HUES6 (cell line): ENCODE data around the gene FFAR1.

Source experiments
- H3K27ac ChIP-seq: 2 replicates; pipeline ENCODE4 v1.7.0; 2013; ENCODE audit warnings: low read depth, mild to moderate bottlenecking, low read length, inconsistent platforms
- H3K27me3 ChIP-seq: 2 replicates; pipeline ENCODE4 v1.6.1; 2013; ENCODE audit warnings: low read length; ENCODE audit not compliant: control insufficient read depth, insufficient read depth
- H3K36me3 ChIP-seq: 2 replicates; pipeline ENCODE4 v1.6.1; 2013; ENCODE audit warnings: low read length; ENCODE audit not compliant: control insufficient read depth, insufficient read depth
- H3K4me1 ChIP-seq: 2 replicates; pipeline ENCODE4 v1.6.1; 2013; ENCODE audit warnings: low read length; ENCODE audit not compliant: control insufficient read depth, insufficient read depth
- H3K4me3 ChIP-seq: 2 replicates; pipeline ENCODE4 v1.5.1; 2013; ENCODE audit warnings: low read depth, low read length
- H3K9ac ChIP-seq: one replicate; pipeline ENCODE4 v1.6.1; 2013; ENCODE audit warnings: mild to moderate bottlenecking, low read length
- H3K9me3 ChIP-seq: 2 replicates; pipeline ENCODE4 v1.6.1; 2013; ENCODE audit warnings: low read depth, low read length; ENCODE audit not compliant: control insufficient read depth, insufficient read depth

Gene FFAR1

GRCh38 chr19:35379992-35380391 is 32.3 kb downstream of the FFAR1 start:
- no peak overlapping the region for H3K9ac ChIP-seq
- no peak overlapping the region for H3K27ac ChIP-seq
- H3K36me3 ChIP-seq = no peaks in the 10 kb centered on the region
- no peak overlapping the region for H3K4me3 ChIP-seq
- H3K27me3 ChIP-seq = no peaks in the 10 kb centered on the region
- H3K4me1 ChIP-seq = peaks cover 3% of the 10 kb centered on the region; the same call in 1 of the 2 replicates
- H3K9me3 ChIP-seq = peaks cover 30% of the 10 kb centered on the region

- no peak overlapping the region for H3K4me3 ChIP-seq
- peaks cover 34% of the 10 kb centered on the region for H3K9me3 ChIP-seq
- no peaks in the 10 kb centered on the region for H3K36me3 ChIP-seq
- H3K9ac ChIP-seq = no peak overlapping the region
- no peaks in the 10 kb centered on the region for H3K27me3 ChIP-seq
- no peak overlapping the region for H3K27ac ChIP-seq
- peaks cover 3% of the 10 kb centered on the region; the same call in 1 of the 2 replicates for H3K4me1 ChIP-seq
Measured at GRCh38 chr19:35380450-35381124, 32.9 kb downstream of the FFAR1 start.

GRCh38 chr19:35381318-35381717 is 33.6 kb downstream of the FFAR1 start:
- Histone ChIP-seq H3K27ac (no peak overlapping the region), H3K4me3 (no peak overlapping the region), H3K9ac (no peak overlapping the region), H3K4me1 (peaks cover 3% of the 10 kb centered on the region; the same call in 1 of the 2 replicates), H3K9me3 (peaks cover 40% of the 10 kb centered on the region), H3K36me3 (no peaks in the 10 kb centered on the region), H3K27me3 (no peaks in the 10 kb centered on the region)

DNA sequence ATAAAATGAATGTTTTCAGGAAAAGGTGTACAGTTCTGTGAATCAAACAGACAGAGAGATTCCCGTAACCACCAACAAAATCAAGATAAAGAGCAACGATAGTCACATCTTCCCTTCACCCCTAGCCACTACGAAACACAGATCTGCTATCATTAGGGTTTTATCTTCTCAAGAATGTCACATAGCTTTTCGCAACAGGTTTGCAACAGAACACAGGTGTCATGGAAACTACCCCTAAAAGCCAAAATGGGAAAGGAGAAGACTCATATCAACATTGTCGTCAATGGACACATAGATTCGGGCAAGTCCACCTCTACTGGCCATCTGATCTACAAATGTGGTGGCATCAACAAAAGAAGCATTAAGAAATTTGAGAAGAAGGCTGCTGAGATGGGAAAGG is 34.2 kb downstream of the FFAR1 start:
- Histone ChIP-seq H3K36me3 (no peaks in the 10 kb centered on the region), H3K9me3 (peaks cover 46% of the 10 kb centered on the region), H3K27ac (no peak overlapping the region), H3K4me1 (peaks cover 2% of the 10 kb centered on the region; the same call in 1 of the 2 replicates), H3K27me3 (no peaks in the 10 kb centered on the region), H3K9ac (no peak overlapping the region), H3K4me3 (no peak overlapping the region)

- Histone ChIP-seq H3K36me3 (no peaks in the 10 kb centered on the region), H3K27ac (no peak overlapping the region), H3K27me3 (no peaks in the 10 kb centered on the region), H3K9me3 (peaks cover 53% of the 10 kb centered on the region), H3K9ac (no peak overlapping the region), H3K4me3 (no peak overlapping the region), H3K4me1 (no peaks in the 10 kb centered on the region)
Measured at GRCh38 chr19:35383536-35383935, 35.8 kb downstream of the FFAR1 start.

GRCh38 chr19:35388277-35389054 is 40.8 kb downstream of the FFAR1 start:
- Histone ChIP-seq H3K27me3 (no peaks in the 10 kb centered on the region), H3K27ac (no peak overlapping the region), H3K9ac (no peak overlapping the region), H3K4me1 (no peaks in the 10 kb centered on the region; the same call in 1 of the 2 replicates), H3K9me3 (peaks cover 50% of the 10 kb centered on the region), H3K4me3 (no peak overlapping the region), H3K36me3 (no peaks in the 10 kb centered on the region)

DNA sequence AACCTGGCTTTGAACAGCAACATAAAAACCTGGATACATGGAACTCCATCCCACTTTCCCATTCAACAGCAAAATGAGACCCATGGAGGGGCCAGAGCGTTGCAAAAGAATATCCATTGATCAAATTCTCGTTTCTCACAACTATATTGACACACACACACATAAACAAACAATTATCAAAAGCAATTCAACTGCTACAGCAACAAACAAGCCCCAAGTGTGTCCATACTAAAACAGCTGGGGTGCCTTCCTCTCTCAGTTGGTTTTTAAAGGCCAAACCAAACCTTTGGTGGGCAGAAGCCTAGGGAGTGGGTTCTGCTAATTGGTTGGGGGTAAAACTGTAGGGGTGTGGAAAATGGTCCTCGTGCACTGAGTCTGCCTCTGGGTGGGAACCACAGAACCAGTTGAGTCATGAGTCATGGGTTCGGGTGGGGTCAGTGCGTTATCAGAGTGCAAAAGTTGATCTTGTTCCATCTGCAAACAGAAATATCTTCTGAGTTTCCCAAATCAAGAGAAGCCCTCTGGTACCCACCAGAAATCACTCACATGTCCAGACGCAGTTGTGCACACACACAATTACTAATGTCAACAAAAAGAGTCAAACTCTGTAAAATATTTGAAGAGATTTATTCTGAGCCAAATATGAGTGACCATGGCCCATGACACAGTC is 41.6 kb downstream of the FFAR1 start:
- no peak overlapping the region for H3K9ac ChIP-seq
- no peak overlapping the region; the same call in 1 of the 2 replicates for H3K27ac ChIP-seq
- no peak overlapping the region for H3K4me3 ChIP-seq
- peaks cover 44% of the 10 kb centered on the region for H3K9me3 ChIP-seq
- H3K27me3 ChIP-seq = no peaks in the 10 kb centered on the region
- no peaks in the 10 kb centered on the region; the same call in 1 of the 2 replicates for H3K4me1 ChIP-seq
- no peaks in the 10 kb centered on the region for H3K36me3 ChIP-seq

- Histone ChIP-seq H3K27ac (no peak overlapping the region), H3K9me3 (peaks cover 17% of the 10 kb centered on the region), H3K27me3 (no peaks in the 10 kb centered on the region), H3K9ac (no peak overlapping the region), H3K4me1 (peaks cover 3% of the 10 kb centered on the region; the same call in 1 of the 2 replicates), H3K36me3 (no peaks in the 10 kb centered on the region), H3K4me3 (no peak overlapping the region)
Measured at GRCh38 chr19:35392742-35393715, 45.3 kb downstream of the FFAR1 start.

DNA sequence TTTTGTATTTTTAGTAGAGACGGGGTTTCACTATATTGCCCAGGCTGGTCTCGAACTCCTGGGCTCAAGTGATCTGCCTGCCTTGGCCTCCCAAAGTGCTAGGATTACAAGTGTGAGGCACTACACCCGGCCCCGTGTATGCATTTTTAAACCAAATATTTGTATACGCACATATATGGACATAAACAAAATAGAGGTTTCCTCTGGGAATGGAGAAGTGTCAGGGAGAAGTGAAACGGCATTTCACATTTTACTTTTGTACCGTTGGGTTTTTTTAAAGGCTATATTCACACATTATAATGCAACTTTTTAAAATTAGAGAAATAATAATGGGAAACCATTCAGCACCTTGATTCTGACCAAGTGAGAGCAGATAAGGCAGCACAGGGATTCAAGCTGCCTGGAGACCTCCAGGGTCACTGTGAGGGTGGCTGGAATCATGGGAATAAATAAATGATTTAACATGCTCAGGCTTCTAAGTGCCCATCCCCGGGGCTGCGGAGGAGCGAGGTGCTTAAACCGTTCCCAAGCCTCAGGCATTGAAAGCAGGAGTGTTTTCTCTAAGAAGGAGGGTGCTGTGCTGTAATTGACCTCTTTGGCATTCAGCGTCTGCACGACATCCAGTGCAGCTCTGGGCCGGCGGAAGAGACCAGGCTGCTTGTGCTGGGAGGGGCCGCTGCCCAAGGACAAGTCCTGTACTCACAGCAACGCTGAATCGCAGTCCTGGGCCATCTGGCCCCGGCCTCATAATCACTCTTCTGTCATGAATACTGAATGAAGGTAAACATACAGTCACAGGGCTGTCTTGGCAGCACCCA is 47.9 kb downstream of the FFAR1 start:
- Histone ChIP-seq H3K27ac (no peak overlapping the region), H3K36me3 (no peaks in the 10 kb centered on the region), H3K27me3 (no peaks in the 10 kb centered on the region), H3K4me3 (no peak overlapping the region), H3K9me3 (no peaks in the 10 kb centered on the region), H3K4me1 (peaks cover 3% of the 10 kb centered on the region; the same call in 1 of the 2 replicates), H3K9ac (no peak overlapping the region)
